Ramos (cell line): ENCODE data around the gene KIF16B.

Source experiments
- in situ Hi-C: fragments of 300-500 bp; cut with MboI; formaldehyde crosslinking; loops from one replicate; pipeline ENCODE4 v1.14.3; 2022; ENCODE audit warnings: low sequenced_read_pairs; ENCODE audit not compliant: unreplicated experiment

The KIF16B gene

DNA sequence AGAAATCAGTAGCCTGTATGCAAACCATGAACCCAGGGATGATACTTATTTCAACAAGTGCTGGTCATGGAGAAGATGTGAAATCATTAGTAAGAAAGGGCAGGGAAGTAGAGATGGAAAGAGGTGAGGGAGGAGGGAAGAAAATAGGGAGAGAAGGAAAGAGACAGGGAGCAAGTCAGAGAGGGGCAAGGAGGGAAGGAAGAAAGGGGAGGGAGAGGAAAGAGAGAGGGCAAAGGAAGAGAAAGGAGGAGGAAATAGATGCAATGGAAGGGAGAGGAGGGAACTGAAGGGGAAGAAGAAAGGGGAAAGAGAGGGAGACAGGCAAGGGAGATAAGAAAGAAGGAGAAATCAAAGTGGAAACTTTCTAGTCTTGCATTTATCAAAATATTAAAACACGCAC is 195.1 kb downstream of the KIF16B start:
- in situ Hi-C loops: no loop called here

- in situ Hi-C loops: no loop called here
Measured at GRCh38 chr20:16369441-16369840, 203.8 kb downstream of the KIF16B start.

DNA sequence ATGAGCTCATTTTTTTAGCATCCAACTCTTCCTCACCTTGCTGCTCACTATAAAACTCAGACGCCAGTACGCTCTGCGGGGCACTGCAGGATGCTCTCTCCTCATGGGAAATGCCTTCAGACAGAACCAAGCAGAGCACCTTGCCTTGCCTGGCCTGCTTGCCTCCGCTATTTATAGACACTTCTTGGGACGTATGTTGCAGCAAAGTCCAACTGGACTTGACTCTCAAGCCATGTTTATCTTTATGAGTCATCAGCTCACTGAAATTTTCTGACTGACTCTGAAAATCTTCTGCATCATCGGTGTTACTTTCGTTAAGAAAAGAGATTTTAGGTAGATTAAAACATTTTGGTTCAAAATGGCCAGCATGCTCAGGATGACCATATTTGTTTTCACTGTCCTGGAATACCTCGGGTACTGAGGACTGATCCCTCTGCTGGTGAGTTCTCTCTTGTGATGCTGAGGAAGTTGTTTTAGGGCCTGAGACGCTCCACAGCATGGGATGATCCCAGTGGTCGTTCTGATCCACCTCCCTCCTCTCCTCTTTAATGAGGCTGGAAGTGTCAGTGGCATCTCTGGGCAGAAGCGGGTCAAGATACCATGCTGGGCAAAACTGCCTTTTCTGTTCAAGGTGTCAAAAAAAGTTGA is 204.5 kb downstream of the KIF16B start:
- in situ Hi-C loops: no loop called here

DNA sequence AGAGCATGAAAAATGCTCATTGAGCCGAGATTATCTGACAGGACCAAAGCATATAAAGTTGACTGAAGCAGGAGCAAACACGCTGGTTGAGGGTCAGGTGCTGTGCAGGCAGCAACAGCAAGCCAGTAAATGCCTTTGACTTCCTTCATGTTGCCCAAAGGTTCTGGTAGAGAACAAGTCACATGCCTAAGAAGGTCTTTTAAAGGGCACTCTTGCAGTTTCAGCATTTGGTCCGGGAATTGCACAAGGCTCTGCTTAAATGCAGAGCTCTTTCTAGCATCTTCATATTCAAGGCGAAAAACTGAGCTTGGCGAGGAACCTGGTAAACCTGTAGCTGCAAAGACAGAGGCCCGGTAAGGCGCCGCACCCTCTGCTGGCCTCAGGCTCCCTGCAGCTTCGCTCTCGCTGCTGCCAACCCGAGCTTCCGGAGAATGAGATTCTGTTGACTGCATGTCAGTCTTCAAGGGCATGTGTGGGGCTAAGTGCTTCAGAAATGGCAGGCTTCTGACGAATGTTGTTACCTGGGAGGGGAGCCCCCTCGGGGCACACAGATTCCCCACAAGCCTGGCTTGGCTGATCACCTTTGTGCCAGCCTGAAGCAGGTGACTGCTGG is 205.2 kb downstream of the KIF16B start:
- in situ Hi-C loops: no loop called here

GRCh38 chr20:16366529-16366928 is 206.7 kb downstream of the KIF16B start:
- in situ Hi-C loops: no loop called here

GRCh38 chr20:16364320-16364687 is 208.9 kb downstream of the KIF16B start:
- in situ Hi-C loops: no loop called here

DNA sequence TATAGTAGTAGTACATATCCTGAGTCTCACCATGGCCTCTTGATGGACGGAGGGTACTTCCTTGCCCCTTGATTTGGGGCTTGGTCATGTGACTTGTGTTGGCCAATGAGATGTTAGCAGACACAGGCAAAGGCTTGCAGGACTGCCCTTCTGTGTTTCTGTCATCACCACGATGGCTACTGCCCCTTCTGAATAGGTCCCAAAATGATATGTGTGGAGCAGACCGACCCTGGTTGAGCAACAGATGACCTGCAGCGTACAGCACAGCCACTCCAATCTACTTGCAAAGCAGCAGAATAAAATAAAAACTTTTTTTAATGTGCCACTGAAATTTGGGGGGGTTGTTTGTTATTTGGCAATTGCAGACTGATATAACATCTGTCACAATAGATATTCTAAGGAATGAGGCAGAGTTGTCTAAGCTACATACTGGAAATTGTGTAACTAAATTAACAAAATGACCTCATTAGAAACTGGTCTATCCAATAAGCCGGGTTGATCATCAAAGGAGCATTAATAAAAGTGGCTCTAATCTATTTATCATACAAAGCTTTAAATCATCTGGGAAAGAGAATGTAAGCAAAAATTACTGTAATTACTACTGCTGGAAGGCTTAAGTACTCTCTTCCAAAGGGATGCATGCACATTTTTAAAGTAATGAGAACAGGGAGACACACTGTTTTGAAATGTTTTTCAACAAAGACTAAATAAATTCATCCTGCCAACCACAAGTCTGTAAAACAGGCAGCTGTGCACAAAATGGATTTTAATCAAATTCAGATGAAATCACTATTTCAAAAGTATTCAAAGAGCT is 209.5 kb downstream of the KIF16B start:
- in situ Hi-C loops: no loop called here

DNA sequence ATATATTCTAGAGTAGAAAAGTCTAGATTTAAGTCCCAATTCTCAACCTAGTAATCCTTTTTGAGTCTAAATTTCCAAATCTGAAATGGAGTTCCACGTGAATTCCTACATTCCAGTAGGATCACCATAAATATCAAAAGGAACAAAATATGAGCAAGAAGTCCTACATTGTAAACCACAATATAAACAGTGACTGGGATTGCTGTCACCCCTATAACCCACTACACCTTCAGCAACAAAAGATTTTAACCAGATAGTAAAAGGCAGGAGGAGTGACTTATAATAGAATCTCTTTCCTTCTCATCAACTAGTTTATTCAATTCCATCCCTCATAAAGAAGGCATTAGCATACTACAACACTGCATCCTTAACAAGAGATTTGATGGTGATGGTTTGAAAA is 210.6 kb downstream of the KIF16B start:
- in situ Hi-C loops: no loop called here

DNA sequence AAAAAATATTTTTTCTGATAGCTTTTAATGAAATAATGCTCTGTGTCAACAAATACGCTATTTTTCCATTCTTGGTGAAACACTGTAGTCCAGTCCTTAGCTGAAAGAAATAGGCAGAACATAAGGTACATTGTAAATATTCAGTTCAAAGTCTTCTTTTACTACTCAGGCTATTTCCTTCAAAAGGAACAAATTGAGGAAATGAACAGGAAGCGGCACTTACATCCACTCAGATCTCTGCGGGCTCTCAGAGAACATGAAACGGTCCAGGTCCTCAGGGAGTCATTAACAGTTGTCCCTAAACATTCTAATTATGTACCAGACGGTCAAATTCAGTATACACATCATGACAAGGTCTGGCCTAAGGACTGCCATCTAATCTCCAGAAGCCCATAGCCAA is 212.6 kb downstream of the KIF16B start:
- in situ Hi-C loops: no loop called here

DNA sequence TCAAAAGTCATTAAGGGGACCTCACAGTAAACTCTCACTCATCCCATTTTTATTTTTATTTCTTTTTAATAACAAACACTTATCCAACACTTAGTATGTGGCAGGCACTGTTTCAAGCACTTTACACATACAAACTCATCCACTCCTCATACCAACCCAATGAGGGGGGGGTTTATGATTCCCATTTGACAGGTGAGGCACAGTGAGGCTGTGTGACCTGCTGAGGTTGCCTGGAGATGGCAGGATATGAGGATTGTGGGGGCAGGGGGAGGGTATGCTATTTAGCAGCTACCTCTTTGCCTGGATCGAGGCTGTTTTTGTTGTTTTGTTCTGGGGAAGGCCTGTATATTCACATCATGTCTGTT is 219.8 kb downstream of the KIF16B start:
- in situ Hi-C loops: no loop called here

- in situ Hi-C loops: no loop called here
Measured at GRCh38 chr20:16352751-16353416, 220.4 kb downstream of the KIF16B start.

DNA sequence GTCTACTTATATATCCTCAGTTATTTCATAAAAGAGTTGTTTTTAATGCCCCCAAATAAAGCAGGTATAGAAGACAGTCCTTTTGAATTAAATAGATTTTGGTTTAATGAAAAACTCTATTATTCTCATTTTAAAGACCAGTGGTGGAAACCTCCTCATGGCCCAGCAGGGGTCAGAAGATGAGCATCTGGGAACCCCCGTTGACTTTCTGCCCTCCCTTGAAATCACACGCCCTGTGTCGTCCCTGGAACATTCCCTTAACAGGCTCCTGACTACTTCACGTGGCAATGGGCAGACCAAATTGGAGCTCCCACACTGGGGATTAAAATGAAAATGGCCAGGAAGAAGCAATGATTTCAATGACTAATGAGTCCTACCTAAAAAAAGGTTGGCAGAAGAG is 220.9 kb downstream of the KIF16B start:
- in situ Hi-C loops: no loop called here

- in situ Hi-C loops: no loop called here
Measured at GRCh38 chr20:16351415-16351814, 221.8 kb downstream of the KIF16B start.

GRCh38 chr20:16350465-16350864 is 222.8 kb downstream of the KIF16B start:
- in situ Hi-C loops: no loop called here

GRCh38 chr20:16349523-16350260 is 223.6 kb downstream of the KIF16B start:
- in situ Hi-C loops: no loop called here

- in situ Hi-C loops: no loop called here
Measured at GRCh38 chr20:16346956-16347355, 226.3 kb downstream of the KIF16B start.

DNA sequence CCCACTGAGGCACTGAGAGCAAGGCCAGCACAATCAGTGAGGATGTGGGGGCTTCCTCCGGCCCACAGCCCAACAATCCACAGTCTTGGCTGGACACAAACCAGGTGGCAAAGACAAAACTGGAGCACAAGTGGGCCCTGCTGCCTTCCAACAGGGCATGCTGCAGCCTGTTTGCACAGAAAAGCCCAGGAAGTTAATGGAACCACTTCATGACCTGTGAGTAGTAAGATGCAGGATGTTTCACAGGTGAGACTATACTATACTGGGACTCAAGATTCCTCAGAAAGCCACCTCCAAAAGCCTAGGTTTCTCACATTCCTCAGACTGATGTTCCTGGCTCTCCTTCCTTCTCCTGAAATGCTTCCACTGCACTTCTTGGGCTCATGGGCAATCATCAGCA is 235.5 kb downstream of the KIF16B start:
- in situ Hi-C loops: no loop called here

- in situ Hi-C loops: no loop called here
Measured at GRCh38 chr20:16327606-16328005, 245.6 kb downstream of the KIF16B start.

DNA sequence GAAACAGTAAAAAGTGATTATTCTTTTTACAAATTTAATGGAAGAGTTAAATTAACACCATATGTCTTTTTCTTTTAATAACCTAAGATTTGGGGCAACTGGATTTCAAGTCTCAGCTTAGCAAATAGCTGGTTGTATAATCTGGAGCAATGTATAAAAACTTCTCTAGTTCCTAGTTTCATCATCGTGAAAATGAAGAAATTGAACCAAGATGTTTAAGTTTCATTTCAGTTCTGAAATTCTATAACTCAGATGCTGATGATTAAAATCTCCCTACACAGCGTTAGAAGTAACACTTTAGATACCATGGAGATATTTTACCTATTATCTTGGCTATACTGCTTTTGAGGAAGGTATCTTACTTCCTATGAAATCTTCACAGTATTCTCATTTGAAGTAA is 252.0 kb downstream of the KIF16B start:
- in situ Hi-C loops: no loop called here
